Left kidney (tissue), 2 donors: ENCODE data around the gene TBX10. TPM values are rescaled to one million over a fixed set of nuclear protein-coding genes. Genes with fewer than 3 reads are reported as not detected.
"Not testable (repeated sequence)": the region's sequence is repeated elsewhere in the genome, so short reads cannot be mapped to it uniquely, and the experiment has no call there.

Experiments used
- DNase-seq: peaks from one replicate; pipeline ENCODE4 v3.0.0-alpha.2; 2013
- polyA plus RNA-seq: library from polyadenylated mRNA; unstranded; fragments of 120-200 nt; gene quantifications from one replicate; pipeline ENCODE4 v1.2.1, GENCODE V29; 2013; ENCODE audit not compliant: insufficient read length

The TBX10 gene
- polyA plus RNA-seq, 1 donor = not detected

- no peak for DNase-seq
Measured at GRCh38 chr11:67646535-67647336, 7.2 kb upstream of the TBX10 start.

- no peak for DNase-seq
Measured at GRCh38 chr11:67645521-67646461, 6.2 kb upstream of the TBX10 start.

GRCh38 chr11:67644472-67645418 is 5.2 kb upstream of the TBX10 start:
- no peak for DNase-seq

- no peak for DNase-seq
Measured at GRCh38 chr11:67644042-67644441, 4.5 kb upstream of the TBX10 start.

GRCh38 chr11:67642173-67643120 is 2.9 kb upstream of the TBX10 start:
- no peak for DNase-seq

GRCh38 chr11:67641338-67642172 is 2.0 kb upstream of the TBX10 start:
- no peak for DNase-seq

- no peak for DNase-seq
Measured at GRCh38 chr11:67640758-67641337, 1.3 kb upstream of the TBX10 start.

- no peak for DNase-seq
Measured at GRCh38 chr11:67640021-67640757, 626 bp upstream of the TBX10 start.

- DNase-seq = no peak
Measured at GRCh38 chr11:67638535-67639437, 777 bp downstream of the TBX10 start.

GRCh38 chr11:67637441-67637840 is 2.1 kb downstream of the TBX10 start:
- not testable (repeated sequence) for DNase-seq

GRCh38 chr11:67636962-67637361 is 2.6 kb downstream of the TBX10 start:
- DNase-seq = no peak

- no peak for DNase-seq
Measured at GRCh38 chr11:67635231-67635521, 4.4 kb downstream of the TBX10 start.

- DNase-seq = no peak
Measured at GRCh38 chr11:67634366-67635230, 5.0 kb downstream of the TBX10 start.

- no peak for DNase-seq
Measured at GRCh38 chr11:67633758-67634365, 5.7 kb downstream of the TBX10 start.

- no peak for DNase-seq
Measured at GRCh38 chr11:67632982-67633755, 6.4 kb downstream of the TBX10 start.
